Stimulated activated naive CD4-positive, alpha-beta T cell (primary cell): Measurements from ENCODE around the gene JUN.

Experiments used
- DNase-seq, 6 experiments: peaks; one replicate each; lab custom pipeline; 2025; lab: John Stamatoyannopoulos, UW

The JUN gene

GRCh38 chr1:58783993-58784757, at the start of gene JUN:
TSS of gene JUN (minus strand) at chr1:58784047. CDS start at chr1:58783070, 977 bp downstream.
- peak; percentile 96 to 99 (median 99) for DNase-seq

DNA sequence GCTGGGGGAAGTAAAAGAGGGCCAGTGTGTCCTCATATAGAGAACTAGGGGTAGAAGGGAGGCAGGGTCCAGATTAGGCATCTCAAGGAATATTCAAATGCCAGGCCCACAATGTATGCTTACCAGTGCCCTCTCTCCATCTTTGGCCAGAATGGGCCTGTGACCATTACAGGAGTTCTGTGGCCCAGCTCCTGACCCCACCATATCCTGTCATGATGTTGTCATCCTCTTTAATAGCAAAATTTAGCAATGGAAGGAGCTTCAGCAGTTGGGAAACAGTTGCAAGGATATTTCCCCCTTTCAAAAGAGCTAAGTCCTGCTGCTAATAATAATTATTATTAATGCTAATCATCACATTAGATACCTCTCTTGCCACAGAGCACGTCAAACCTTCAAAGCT, 49.3 kb upstream of the JUN start:
- no peak for DNase-seq

DNA sequence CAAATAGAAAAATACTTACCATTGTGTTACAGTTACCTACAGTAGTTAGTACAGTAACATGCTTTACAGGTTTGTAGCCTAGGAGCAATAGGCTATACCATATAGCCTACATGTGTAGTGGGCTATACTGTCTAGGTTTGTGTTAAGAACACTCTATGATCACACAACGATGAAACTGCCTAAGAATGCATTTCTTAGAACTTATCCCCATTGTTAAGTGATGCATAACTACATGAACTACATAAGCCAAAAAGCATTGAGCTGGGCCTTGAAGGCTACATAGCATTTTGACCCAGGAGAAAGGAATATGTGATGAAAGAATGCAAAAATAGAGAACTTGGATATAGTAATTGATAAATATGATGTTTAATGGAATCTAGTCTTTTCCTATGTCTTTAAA, 46.4 kb upstream of the JUN start:
- no peak for DNase-seq

- no peak for DNase-seq
Observed at GRCh38 chr1:58829866-58830265, 46.0 kb upstream of the JUN start.

DNA sequence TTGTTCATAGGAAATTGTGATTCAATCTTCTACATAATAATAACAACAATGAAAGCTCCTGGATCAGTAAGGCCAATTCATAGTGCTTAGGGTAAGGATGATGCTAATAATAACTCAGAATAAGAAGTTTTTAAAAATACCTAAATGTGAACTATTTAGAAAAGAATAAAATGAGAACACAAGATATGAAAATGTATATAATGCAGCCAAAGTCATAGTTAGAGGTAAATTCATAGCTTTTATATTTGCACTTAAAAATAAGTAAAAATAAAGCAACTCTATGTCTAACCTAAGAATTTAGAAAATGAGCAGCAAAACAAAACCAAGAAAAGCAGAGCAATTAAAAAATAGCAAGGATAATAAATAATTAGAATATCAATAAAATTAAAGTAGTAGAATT, 43.5 kb upstream of the JUN start:
- DNase-seq = no peak

GRCh38 chr1:58824753-58825389, 41.0 kb upstream of the JUN start:
- no peak for DNase-seq

DNA sequence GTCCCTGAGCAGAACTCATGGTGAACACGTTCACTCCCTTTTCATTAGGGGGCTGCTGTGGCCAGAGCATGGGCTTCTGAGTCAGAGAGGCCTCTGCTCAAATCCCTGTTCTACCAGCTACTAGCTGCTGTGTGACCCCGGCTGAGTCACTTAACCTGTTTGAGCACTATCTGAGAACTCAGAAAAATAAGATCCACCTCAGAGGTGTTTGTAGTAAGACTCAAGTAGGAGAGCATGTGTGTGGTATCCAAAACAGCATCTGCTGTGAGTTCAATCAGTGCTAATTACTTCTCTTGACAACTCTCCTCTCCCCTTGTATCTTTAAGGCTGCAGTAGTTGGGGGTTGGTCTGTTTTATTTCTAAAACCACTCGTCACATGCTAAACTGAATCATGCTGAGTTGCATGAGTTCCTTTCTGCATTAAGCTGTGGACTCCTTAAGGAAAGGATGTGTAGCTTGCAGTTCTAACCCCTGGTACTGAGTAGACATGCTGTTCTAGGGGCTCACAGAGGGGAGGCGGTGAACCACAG, 39.7 kb upstream of the JUN start:
- DNase-seq = no peak

DNA sequence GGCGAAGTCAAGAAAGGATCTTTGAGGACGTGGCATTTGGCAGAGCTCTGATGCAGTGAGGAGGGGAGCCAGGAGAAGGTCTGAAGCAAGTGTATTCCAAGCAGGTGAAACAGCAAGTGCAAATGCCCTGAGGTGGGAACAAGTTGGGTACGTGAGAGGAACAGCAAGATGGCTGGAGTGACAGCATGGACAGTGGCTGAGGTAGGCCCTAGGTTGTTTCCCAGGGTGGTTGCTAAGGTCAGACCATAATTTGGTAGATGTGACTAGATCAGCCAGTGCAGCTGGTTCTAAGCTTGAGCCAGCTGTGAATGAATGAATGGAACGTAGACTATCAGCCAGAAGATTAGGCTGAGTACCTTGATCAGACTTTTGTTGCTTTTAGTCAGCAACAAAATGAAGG, 37.5 kb upstream of the JUN start:
- DNase-seq = no peak

GRCh38 chr1:58818976-58819375, 35.1 kb upstream of the JUN start:
- DNase-seq = no peak

DNA sequence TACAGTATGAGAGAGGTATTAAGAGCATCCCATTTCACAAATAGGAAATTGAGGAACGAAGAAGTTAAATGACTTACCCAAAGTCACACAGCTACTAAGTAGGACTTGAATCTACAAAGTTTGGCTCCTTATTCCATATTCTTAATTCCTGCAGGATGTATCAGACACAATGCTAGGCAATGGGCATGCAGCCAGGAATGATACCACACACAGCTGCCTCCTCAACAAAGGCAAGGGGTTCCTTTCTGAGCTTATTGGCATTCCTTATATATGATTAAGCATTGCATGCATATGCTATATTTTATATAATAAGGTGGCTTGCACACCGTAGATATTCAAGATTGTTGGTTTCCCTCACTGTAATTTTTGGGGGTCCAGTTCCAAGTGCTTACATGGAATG, 34.2 kb upstream of the JUN start:
- DNase-seq = no peak

- no peak for DNase-seq
Observed at GRCh38 chr1:58816747-58817221, 32.9 kb upstream of the JUN start.

DNA sequence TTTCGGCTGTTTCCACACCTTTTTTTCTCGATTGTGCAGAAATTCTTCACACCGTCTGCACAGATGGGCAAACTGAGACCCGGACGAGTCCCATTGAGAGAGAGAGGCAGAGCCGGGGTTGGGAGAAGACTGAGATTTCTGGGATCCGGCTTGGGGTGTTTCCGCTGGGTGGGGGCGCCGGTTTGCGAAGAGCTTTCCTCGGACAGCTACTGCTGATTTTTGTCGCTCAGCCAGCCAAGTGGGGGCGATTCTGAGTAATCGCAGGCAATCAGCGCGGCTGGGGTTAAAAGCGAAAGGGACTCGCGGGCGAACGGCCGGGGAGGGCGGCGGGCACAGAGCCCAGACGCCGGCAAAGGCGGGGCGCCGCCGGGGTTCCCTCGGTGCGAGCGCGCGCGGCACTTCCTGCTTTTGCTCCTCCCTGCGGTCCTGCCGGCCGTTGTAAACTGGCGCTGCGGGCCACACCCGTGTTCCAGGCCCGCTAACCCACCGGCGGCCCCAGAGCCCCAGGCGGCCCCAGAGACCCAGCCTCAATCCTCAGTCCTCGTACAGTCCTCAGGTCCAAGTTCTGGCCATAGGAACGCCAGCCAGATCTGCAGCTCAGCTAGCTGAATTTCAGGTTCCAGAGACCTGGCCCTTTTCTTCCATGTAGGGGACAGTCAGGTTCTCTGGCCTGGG, 32.4 kb upstream of the JUN start:
- peak; percentile 57 to 70 (median 66) for DNase-seq

- peak in 2 of 6 experiments; percentile 14 to 51 for DNase-seq
Observed at GRCh38 chr1:58815686-58816071, 31.8 kb upstream of the JUN start.

- DNase-seq = peak in 4 of 6 experiments; percentile 4 to 51 (median 18)
Observed at GRCh38 chr1:58815069-58815685, 31.3 kb upstream of the JUN start.

DNA sequence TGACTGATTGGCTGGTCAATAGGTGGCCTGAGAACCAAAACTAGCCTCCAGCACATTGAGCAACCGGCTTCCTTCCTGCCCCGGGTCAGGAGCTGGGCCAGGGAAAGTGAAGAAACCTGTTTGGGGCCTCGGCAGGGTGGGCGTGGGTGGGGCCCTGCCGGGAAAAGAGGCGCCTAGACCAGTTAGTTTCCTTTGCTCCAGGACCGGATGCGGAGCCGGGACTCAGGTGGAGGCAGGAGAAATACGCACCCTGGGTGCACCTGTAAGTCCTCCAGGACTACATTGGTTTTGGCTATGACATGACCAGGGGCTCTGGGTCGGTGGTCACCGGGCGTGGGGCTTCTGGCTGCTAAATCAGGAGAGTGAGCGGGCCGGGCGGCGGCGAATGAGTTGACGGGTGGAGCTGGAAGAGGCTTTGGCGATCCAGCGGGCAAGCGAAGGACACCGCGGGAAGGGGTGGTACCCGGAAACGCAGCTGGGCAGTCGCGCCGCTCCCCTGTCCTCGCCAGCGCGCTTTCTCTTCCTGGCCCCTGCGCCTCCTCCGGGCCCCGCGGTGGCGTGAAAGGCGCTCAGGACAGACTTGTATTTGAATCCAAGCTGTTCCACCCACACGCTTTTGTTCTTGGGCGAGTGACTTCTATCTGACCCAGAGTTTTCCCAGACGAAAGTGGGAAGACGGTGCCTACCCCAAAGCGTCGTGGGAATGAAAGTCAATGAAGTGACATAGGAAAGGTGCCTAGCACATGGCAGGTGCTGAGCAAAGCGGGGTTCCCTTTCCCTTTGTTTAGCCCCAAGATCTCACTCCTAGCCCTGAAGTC, 30.6 kb upstream of the JUN start:
- no peak for DNase-seq

DNA sequence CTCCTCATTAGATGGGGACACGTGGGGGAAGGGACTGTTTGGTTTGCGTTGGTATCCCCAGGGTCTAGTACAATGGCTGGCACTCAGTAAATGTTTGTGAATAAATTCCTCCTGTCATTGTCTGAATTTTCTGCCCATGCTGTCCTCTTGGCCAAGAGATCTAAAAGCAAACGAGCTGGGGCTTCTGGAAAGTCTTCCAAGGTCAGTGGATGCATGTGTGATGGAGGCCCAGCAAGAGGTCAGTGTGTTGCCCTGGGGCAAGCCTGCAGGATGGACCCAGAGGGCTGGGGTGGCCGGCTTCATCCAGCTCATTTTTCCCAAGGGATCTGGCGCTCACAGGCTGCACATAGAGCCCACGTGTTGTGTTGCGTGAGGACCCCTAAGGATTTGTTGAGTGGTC, 30.0 kb upstream of the JUN start:
- DNase-seq = no peak

- no peak for DNase-seq
Observed at GRCh38 chr1:58813361-58813760, 29.5 kb upstream of the JUN start.

DNA sequence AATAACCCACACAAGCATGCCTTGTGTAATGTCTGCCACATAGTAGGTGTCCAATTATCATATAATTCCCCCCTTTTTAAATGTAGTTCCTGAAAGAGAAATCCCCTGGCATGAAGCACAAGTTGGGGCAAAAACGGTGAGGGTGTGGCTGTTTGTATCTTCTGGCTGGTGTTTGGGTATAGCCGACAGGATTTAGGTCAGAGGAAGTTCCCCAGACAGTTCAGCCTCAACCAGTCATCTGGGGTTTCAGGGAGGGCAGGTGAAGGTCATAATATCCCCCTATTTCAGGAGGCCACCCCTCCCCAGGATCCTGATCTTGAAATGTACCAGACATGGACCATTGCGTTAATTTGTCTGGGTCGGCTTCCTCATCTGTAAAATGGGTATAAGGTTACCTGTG, 29.1 kb upstream of the JUN start:
- peak in 5 of 6 experiments; percentile 19 to 59 (median 24) for DNase-seq

DNA sequence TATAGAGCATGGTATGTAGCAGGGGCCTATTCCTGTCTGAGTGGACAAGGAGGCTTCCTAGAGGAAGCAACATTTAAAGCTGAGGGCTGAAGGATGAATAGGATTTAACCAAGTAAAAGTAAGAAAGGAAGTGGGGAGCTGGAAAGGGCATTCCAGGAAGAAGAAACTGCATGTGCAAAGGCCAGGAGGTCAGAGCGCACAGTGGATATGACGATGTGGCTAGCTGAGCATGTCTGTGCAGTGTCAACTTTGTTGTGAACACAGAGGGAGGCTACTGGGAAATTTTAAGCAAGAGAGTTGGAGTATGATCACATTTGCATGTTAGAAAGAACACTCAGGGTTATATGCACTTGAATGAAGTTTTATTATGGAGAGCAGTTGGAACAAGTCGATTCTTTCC, 28.6 kb upstream of the JUN start:
- DNase-seq = no peak

DNA sequence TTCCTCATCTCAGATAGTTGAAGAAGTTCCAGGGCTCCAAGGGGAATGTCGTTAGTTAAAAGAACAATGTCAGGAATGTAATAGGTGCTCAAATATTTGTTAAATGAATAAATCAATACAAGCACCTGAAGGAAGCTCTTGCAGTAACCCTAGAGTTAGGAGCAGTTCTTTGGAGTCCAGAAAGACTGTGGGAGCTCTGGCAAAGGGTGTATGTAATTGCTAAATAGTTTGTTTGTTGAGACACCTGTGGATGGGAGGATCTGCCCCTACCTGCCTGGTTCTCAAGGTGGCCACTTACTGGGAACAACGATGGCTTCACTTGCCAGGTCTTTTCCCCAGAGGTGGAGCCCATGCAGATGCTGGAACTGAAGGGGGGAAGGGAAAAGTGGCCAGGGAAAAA, 27.5 kb upstream of the JUN start:
- no peak for DNase-seq

- no peak for DNase-seq
Observed at GRCh38 chr1:58809325-58810010, 25.6 kb upstream of the JUN start.
